MM.1S (cell line): Measurements from ENCODE around the gene PCBP2.
"Not testable (repeated sequence)": the region's sequence is repeated elsewhere in the genome, so short reads cannot be mapped to it uniquely, and the experiment has no call there.

Experiments used
- DNase-seq: peaks from one replicate; pipeline ENCODE4 v3.0.0-alpha.2; 2015
- H2AFZ ChIP-seq: fragments of 300-600 bp; sonication (generic); 2 replicates; pipeline ENCODE4 v1.6.0; 2016; ENCODE audit warnings: antibody characterized with exemption, low read length
- H3F3A ChIP-seq: fragments of 300-600 bp; sonication (generic); 2 replicates; pipeline ENCODE4 v1.6.1; 2016; ENCODE audit warnings: mild to moderate bottlenecking, antibody characterized with exemption, low read length, moderate library complexity, mixed read lengths; ENCODE audit not compliant: insufficient read depth
- H3K27ac ChIP-seq: fragments of 300-600 bp; sonication (generic); 2 replicates; pipeline ENCODE4 v1.5.1; 2016; ENCODE audit warnings: mild to moderate bottlenecking, low read length
- H3K27me3 ChIP-seq: fragments of 300-600 bp; sonication (generic); replicated peaks from 2 replicates; pipeline ENCODE4 v1.6.0; 2016; ENCODE audit warnings: low read length; ENCODE audit not compliant: insufficient read depth
- H3K36me3 ChIP-seq: fragments of 300-600 bp; sonication (generic); replicated peaks from 2 replicates; pipeline ENCODE4 v1.6.1; 2016; ENCODE audit warnings: mild to moderate bottlenecking, low read length, mixed read lengths; ENCODE audit not compliant: insufficient read depth
- H3K4me1 ChIP-seq: fragments of 300-600 bp; sonication (generic); 2 replicates; pipeline ENCODE4 v1.6.1; 2016; ENCODE audit warnings: low read length, mixed read lengths
- H3K4me2 ChIP-seq: fragments of 300-600 bp; sonication (generic); 2 replicates; pipeline ENCODE4 v1.6.0; 2016; ENCODE audit warnings: low read depth, low read length
- H3K4me3 ChIP-seq: fragments of 300-600 bp; sonication (generic); 2 replicates; pipeline ENCODE4 v1.5.1; 2016; ENCODE audit warnings: low read length, mixed read lengths
- H3K79me2 ChIP-seq: fragments of 300-600 bp; sonication (generic); 2 replicates; pipeline ENCODE4 v1.6.1; 2016; ENCODE audit warnings: mixed run types, low read length, mixed read lengths
- H3K9ac ChIP-seq: fragments of 300-600 bp; sonication (generic); 2 replicates; pipeline ENCODE4 v1.6.1; 2016; ENCODE audit warnings: low read length, mixed read lengths
- H3K9me2 ChIP-seq: fragments of 300-600 bp; sonication (generic); replicated peaks from 2 replicates; pipeline ENCODE4 v1.6.1; 2016; ENCODE audit warnings: mild to moderate bottlenecking, low read length, mixed read lengths; ENCODE audit not compliant: insufficient read depth
- H3K9me3 ChIP-seq: fragments of 300-600 bp; sonication (generic); replicated peaks from 2 replicates; pipeline ENCODE4 v1.6.1; 2016; ENCODE audit warnings: mild to moderate bottlenecking, low read length, mixed read lengths; ENCODE audit not compliant: insufficient read depth
- H4K20me1 ChIP-seq: fragments of 300-600 bp; sonication (generic); 2 replicates; pipeline ENCODE4 v1.6.1; 2016; ENCODE audit warnings: mild to moderate bottlenecking, low read length, moderate library complexity, mixed read lengths; ENCODE audit not compliant: insufficient read depth
- EZH2 ChIP-seq: fragments of 300-600 bp; sonication (generic); optimal IDR thresholded peaks from 2 replicates; pipeline ENCODE3; 2017; ENCODE audit warnings: low read depth, mild to moderate bottlenecking, antibody characterized with exemption, low read length, mixed read lengths
- EZH2phosphoT487 ChIP-seq: fragments of 300-600 bp; sonication (generic); IDR thresholded peaks from 2 replicates; pipeline ENCODE4 v1.6.1; 2018; ENCODE audit warnings: antibody characterized with exemption, low read length
- TF ChIP-seq, protein P1 (sequence below): fragments of 300-600 bp; sonication (generic); IDR thresholded peaks from 2 replicates; pipeline ENCODE4 v1.5.1; 2016; ENCODE audit warnings: antibody characterized with exemption, low read length, mixed read lengths

The PCBP2 gene

DNA sequence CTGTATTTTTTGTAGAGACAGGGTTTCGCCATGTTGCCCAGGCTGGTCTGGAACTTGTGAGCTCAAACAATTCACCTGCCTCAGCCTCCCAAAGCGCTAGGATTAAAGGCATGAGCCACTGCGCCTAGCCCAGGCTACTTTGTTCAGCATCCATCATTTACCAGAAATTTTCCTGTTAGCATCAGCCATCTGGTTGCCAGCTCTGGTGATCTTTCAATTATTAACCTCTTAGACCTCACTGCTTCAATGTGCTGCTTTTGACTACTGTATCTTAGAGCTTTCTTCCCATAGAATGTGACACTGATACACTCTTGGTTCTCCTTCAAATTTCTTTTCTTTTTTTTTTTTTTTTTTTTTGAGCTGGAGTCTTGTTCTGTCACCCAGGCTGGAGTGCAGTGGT is 33.7 kb upstream of the PCBP2 start:
- 0 out of 2 replicates have a peak, but pooled peaks cover 4% of the 10 kb centered on the region for H3K79me2 ChIP-seq
- no peaks in the 10 kb centered on the region for H4K20me1 ChIP-seq
- H3K9me2 ChIP-seq: no peaks in the 10 kb centered on the region
- no peak overlapping the region for H3K4me2 ChIP-seq
- H2AFZ ChIP-seq: no peak overlapping the region
- H3K27ac ChIP-seq: no peak overlapping the region
- no peaks in the 10 kb centered on the region for H3K36me3 ChIP-seq
- no peak overlapping the region for H3K4me3 ChIP-seq
- TF ChIP-seq, protein P1, sequence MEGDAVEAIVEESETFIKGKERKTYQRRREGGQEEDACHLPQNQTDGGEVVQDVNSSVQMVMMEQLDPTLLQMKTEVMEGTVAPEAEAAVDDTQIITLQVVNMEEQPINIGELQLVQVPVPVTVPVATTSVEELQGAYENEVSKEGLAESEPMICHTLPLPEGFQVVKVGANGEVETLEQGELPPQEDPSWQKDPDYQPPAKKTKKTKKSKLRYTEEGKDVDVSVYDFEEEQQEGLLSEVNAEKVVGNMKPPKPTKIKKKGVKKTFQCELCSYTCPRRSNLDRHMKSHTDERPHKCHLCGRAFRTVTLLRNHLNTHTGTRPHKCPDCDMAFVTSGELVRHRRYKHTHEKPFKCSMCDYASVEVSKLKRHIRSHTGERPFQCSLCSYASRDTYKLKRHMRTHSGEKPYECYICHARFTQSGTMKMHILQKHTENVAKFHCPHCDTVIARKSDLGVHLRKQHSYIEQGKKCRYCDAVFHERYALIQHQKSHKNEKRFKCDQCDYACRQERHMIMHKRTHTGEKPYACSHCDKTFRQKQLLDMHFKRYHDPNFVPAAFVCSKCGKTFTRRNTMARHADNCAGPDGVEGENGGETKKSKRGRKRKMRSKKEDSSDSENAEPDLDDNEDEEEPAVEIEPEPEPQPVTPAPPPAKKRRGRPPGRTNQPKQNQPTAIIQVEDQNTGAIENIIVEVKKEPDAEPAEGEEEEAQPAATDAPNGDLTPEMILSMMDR: no peak
- no peak for TF ChIP-seq EZH2phosphoT487
- TF ChIP-seq EZH2: no peak
- no peaks in the 10 kb centered on the region for H3F3A ChIP-seq
- H3K9me3 ChIP-seq: no peaks in the 10 kb centered on the region
- no peak for DNase-seq
- H3K27me3 ChIP-seq: no peaks in the 10 kb centered on the region
- peaks cover 7% of the 10 kb centered on the region for H3K4me1 ChIP-seq
- H3K9ac ChIP-seq: no peak overlapping the region

DNA sequence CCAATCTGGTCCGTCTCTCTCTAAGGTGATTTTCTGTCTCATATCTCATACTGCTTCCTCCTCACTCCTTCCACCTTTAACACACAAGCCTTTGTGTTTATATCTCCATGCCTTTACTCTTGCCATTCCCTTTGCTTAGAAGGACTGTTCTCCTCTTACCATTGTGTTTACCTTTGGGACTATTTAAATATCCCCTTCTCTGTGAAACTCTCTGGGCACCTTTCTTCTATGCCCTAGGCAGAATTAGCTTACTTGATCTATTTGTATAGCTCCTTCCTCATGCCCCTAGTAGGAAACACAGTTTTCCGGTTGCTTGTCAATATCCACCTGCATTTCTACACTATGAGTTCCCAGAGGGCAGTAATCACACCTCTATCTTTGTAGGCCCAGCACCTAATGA is 32.1 kb upstream of the PCBP2 start:
- H3K4me3 ChIP-seq: no peak overlapping the region
- H3K36me3 ChIP-seq: no peaks in the 10 kb centered on the region
- H3F3A ChIP-seq: no peaks in the 10 kb centered on the region
- no peaks in the 10 kb centered on the region for H3K79me2 ChIP-seq
- no peak overlapping the region for H3K4me2 ChIP-seq
- H3K9me3 ChIP-seq: no peaks in the 10 kb centered on the region
- H3K27ac ChIP-seq: no peak overlapping the region
- H2AFZ ChIP-seq: no peak overlapping the region
- H3K27me3 ChIP-seq: no peaks in the 10 kb centered on the region
- no peaks in the 10 kb centered on the region for H3K9me2 ChIP-seq
- H3K9ac ChIP-seq: no peak overlapping the region
- TF ChIP-seq, protein P1: no peak
- TF ChIP-seq EZH2phosphoT487: no peak
- no peak for DNase-seq
- H4K20me1 ChIP-seq: no peaks in the 10 kb centered on the region
- H3K4me1 ChIP-seq: peaks cover 4% of the 10 kb centered on the region; the same call in 1 of the 2 replicates

DNA sequence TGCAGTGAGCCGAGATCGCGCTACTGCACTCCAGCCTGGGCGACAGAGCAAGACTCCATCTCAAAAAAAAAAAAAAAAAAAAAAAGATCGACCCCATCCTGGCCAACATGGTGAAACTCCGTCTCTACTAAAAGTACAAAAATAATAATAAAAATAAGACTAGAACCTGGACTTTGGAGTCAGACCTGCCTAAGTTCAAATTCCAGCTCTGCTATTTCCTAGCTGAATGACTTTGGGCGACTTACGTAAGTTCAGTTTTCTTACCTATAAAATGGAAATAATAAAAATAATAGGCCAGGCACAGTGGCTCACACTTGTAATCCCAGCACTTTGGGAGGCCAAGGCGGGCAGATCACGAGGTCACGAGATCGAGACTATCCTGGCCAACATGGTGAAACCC is 29.7 kb upstream of the PCBP2 start:
- not testable (repeated sequence) for H4K20me1 ChIP-seq

GRCh38 chr12:53423597-53423996 is 28.3 kb upstream of the PCBP2 start, which contains the start of gene AMHR2:
Gene AMHR2, plus strand, starts transcription at chr12:53423855. Its CDS starts 80 bp downstream, at chr12:53423935.
- no peaks in the 10 kb centered on the region for H3F3A ChIP-seq
- H2AFZ ChIP-seq: no peak within 1 kb of the TSS
- no peaks in the 10 kb centered on the region for H3K27me3 ChIP-seq
- H3K9ac ChIP-seq: no peak within 1 kb of the TSS
- H3K4me1 ChIP-seq: peaks cover 14% of the 10 kb centered on the region
- H3K9me3 ChIP-seq: no peaks in the 10 kb centered on the region
- no peak for DNase-seq
- H4K20me1 ChIP-seq: no peaks in the 10 kb centered on the region
- no peaks in the 10 kb centered on the region for H3K79me2 ChIP-seq
- H3K36me3 ChIP-seq: no peaks in the 10 kb centered on the region
- no peaks in the 10 kb centered on the region for H3K9me2 ChIP-seq
- H3K27ac ChIP-seq: no peak within 1 kb of the TSS
- H3K4me3 ChIP-seq: no peak within 1 kb of the TSS
- no peak for TF ChIP-seq EZH2phosphoT487
- TF ChIP-seq, protein P1: no peak
- no peak for TF ChIP-seq EZH2
- H3K4me2 ChIP-seq: no peak within 1 kb of the TSS

More for the DNA sequence above, 29.7 kb upstream of the PCBP2 start:
- H3K79me2 ChIP-seq, H3K9me3 ChIP-seq, H3K4me3 ChIP-seq, H3K36me3 ChIP-seq, H3K4me2 ChIP-seq, H3K9me2 ChIP-seq, H3K9ac ChIP-seq, H3K27ac ChIP-seq, H3K4me1 ChIP-seq, H2AFZ ChIP-seq, H3F3A ChIP-seq, DNase-seq, H3K27me3 ChIP-seq: not testable (repeated sequence)
